ENCODE data around the gene ZFAND3.

Gene ZFAND3, protein sequence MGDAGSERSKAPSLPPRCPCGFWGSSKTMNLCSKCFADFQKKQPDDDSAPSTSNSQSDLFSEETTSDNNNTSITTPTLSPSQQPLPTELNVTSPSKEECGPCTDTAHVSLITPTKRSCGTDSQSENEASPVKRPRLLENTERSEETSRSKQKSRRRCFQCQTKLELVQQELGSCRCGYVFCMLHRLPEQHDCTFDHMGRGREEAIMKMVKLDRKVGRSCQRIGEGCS

DNA sequence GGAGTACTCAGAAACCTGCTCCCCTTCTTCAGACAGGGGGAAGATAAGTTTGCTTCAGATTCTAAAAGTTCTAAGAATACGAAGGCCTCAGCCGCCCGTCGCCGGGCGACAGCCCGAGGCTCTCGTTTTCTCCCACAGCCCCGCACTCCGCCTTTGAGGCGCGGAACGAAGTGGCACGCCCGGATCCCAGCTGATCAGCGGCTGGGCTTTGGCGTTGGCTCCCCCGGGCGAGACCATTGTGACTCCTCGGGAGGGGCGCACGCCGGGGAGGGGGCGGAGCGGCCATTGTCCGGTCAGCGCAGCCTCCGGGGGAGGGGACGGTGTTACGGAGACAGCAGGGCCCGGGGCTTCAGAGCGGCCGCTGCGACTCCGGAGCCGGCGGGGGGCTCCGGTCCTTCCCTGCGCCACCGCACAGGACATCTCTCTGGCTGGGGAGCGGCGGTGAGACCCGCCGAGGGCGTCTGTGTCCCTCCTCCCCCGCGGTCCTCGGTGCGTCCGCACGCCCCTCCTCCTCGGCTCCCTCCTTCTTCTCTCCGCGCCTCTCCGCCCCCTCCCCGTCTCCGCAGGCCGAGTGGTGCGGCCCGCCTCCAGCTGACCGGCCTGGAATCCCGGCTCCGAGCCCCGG is at the start of gene ZFAND3:
Gene ZFAND3, plus strand, starts transcription at position 551 of the 625 bp plus-strand sequence. CDS start 219 bp downstream, outside the sequence.
- FAIRE-seq (peak; percentile 20), DNase-seq (ENCODE audit: low spot score) (peak; percentile 97)

DNA sequence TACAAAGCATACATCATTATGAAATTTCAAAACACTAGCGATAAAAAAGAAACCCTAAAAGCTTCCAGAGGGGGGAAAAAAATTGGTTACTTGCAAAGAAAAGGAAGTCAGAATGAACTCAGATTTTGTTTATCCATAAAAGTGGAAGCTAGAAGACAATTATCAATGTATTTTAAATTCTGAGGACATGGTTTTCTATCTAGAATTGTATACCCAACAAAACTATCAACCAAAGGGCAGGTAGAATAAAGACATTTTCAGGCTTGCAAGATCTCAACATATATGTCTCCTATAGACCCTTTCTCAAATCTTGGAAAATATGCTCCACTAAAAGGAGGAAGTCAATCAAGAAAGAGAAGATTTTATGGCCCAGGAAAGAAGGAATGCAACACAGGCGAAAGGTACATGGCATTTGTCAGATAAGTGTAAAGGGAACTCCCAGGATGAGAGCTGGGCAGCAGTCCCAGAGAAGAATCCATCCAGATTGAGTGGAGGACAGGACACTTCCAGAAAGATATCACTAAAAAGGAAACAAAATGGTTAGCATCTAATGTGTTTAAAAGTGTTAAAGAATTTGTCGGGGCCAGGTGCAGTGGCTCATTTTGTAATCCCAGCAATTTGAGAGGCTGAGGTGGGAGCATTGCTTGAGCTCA is 45.4 kb upstream of the ZFAND3 start:
- FAIRE-seq (no peak), DNase-seq (ENCODE audit: low spot score) (no peak)

DNA sequence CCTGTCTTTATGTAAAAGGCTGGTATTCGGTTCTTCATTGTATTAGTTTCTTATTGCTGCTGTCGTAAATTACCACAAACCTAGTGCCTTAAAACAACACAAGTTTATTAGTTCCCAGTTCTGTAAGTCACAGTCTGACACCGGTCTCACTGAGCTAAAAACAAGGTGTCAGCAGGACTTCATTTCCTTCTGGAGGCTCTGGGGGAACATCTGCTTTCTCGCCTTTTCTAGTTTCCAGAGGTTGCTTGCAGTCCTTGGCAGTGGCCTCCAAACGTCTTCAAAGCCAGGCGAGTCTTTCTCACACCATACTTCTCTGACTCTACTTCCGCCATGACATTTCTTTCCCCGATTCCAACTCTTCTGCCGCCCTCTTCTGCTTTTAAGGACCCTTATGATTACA is 43.0 kb upstream of the ZFAND3 start:
- DNase-seq (ENCODE audit: low spot score) = no peak
- FAIRE-seq = no peak

DNA sequence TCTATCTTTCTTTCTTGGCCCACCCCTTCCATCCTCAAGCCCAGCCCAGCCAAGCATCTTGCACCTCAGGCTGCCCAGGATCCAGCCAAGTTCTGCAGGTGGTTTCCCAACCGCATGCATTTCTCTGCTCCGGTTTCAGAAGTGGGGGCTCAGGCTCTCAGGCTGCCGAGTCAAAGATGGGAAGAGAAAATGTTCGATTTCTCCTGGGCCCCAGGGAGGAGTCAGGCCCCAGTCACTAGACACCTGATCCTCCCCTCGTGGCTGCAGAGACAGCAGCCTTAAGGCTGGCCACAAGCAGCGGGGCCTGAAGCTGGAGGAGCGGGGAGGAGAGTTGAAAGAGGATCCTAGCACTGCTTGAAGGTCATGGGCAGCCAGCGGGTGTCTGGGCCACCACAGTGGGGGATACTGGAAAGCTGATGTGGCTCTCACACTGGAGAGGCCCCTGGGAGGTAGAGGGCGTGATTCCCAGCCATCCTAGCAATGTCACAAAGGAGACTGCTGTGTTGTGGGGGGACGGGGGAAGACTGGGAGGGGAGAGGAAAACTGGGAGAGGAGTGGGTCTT is 42.2 kb upstream of the ZFAND3 start:
- no peak for FAIRE-seq
- no peak for DNase-seq (ENCODE audit: low spot score)

DNA sequence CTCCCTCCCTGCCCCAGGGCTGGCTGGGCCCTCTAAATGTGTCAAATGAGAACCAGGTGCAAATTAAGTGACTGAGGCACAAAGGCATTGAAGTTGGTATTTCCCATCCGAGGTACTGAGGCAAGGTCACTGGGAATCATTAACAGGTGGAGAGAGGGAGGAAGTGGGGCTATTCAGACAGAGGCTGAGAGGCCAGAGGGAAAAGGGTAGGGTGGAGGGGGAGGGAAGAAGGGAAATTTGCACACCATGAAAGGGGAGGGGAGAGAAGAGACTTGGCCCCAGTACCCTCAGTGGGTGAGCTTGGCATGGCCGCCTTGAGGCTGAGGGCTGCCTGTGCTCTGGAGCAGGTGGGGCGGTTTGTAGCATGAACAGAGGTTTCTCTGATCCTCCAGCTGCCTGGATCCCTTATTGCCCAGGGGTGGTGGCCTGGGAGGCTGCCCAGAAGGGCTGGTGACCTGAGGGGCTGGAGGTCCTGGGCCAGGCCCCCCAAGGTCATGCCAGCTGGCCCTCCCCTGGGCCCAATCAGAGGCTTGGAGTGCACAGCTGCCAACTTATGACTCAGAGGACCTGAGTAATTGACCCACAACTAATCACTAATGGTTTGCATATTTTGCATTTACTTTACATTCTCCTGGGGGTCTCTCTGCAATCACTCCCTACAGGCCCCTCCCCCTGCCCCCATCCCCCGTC is 40.3 kb upstream of the ZFAND3 start:
- DNase-seq (ENCODE audit: low spot score) (no peak), FAIRE-seq (no peak)

DNA sequence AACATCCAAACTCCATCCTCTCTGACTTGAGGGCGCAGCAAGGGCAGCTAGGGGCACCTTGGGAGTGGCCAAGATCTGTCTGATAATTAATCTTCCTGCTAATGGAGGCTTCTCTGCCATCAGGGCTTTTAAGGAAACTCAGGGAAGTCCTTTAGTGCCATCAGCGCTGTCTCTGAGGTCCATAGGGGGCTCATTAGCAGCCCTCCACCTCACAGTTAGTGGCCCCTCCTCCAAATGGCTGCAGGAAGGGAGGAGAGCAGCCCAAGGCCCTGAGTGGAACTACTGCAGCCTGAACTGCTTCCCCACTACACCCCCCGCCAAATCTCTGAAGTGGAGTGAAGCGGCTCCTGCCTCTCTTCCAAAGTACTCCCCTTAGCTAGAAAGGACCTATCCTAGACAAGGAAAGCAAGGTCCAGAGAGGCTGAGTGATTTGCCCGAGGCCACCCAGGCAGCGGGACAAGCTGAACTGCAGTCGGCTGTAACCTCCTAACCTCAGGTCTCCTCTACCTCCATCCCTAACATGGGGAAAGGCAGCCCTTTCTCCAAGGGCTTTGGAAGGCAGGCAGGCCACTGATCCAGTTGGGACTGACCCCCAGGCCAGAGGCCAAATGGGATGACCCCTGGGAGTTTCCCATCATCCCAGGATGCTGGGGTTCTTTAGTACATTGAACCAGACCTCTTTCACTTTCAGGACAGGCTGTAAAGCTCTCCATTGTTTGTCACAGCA is 39.5 kb upstream of the ZFAND3 start:
- DNase-seq (ENCODE audit: low spot score) = no peak
- no peak for FAIRE-seq

DNA sequence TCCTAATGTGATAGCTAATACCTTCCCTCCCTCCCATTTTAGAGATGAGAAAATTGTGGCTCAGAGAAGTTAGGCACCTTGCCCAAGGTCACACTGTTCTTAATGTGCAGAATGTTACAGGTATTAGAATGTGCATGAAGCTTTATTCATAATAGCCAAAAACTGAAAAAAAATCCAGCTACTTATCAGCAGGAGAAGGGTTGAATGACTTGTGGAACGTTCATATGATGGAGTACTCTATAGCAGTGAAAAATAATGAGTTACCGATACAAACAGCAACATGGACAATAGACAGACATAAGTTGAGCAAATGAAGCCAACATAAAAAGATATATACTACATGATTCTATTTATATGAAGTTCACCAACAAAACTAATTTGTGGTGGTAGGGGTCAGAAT is 37.7 kb upstream of the ZFAND3 start:
- DNase-seq (ENCODE audit: low spot score) (no peak), FAIRE-seq (no peak)

DNA sequence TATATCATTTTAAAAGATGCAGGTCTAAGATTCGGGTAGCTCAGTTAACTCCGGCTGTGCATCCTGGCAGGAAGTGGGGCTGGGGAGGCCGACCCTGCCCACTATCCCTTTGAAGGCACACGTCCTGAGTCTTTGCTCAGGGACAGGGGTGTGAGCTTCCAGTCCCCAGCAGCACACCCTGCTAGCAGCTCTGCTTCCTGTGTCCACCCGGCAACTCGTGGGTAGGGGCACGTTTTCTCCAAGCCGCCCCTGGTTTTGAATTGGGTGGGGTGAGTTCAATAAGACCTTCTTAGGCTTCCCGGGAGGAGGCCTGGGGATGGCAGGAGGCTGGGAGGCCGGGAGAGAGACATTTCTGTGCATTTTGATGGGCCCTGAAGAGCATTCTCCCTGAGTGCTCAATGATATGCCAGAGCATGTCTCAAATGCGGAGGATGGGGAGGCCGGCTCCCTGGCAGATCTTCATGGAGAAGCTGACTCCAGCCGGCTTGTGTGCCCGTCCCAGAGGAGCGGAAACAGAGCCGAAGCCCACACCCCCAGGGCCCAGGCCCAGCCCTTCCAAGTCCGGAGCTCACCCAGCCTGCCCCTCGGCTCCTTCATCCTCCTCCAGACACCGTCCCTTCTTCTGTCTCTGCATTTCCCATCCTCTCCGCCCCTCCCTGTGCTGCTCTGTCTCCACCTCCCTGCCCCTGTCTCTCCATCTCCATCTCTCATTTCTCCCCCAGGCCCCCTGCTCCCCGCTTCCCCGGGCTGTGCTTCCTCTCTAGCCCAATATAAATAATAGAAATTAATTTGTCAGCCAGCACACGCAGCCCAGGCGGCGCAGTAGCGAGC is 36.3 kb upstream of the ZFAND3 start:
- no peak for FAIRE-seq

DNA sequence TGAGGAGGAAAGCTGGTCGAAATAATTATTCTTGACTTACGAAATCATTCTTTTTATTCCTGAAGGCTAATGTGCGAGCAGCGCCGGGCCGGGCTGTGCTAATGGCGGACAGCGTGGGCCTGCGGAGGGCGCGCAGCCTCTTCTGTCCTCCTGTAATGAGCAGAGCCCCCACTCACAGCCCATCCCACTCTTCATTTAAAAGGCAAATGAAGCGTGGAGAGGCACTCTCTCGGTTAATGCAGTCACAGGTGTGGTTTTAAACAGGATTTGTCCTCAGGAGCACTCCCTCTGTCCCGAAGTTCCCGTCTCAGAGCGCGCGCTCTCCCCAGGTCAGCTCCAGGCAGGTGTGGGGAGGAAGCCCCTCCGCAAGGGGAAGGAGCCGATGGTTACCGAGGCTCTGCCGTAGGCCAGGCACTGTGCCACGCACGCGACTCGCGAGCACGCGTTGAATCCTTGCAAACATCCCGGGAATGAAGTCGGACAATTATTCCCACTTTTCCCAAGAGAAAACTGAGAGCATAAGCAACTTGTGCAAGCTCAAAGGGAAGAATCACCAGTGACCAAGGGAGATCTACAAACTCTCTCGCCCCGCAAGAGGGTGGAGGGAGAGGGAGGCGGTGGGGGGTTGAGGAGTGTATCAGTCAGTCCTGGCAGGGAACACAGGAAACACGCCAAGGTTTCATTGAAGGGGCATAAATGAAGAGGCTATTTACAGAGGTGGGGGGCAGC is 35.5 kb upstream of the ZFAND3 start:
- DNase-seq (ENCODE audit: low spot score) (no peak), FAIRE-seq (no peak)

More for the DNA sequence above, 36.3 kb upstream of the ZFAND3 start:
- DNase-seq (ENCODE audit: low spot score) = no peak

DNA sequence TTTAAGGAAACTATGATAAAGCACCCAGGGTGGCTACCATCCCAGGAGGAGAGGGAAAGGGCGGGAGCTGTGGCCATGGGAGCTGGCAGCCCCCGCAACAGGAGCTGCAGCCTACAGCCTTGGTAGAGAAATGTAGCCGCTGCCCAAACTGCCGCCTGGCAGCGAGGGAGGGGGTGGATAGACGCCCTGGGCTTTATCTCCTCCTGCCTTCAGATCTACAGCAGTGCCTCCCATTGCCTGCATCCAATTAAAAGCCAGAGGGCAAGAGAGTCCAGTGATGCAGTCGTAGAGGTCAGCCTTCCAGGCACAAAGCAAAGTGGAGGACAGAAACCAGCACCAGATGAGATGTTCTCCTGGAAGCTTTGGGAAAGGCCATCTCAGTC is 35.0 kb upstream of the ZFAND3 start:
- DNase-seq (ENCODE audit: low spot score) = no peak
- FAIRE-seq = no peak

DNA sequence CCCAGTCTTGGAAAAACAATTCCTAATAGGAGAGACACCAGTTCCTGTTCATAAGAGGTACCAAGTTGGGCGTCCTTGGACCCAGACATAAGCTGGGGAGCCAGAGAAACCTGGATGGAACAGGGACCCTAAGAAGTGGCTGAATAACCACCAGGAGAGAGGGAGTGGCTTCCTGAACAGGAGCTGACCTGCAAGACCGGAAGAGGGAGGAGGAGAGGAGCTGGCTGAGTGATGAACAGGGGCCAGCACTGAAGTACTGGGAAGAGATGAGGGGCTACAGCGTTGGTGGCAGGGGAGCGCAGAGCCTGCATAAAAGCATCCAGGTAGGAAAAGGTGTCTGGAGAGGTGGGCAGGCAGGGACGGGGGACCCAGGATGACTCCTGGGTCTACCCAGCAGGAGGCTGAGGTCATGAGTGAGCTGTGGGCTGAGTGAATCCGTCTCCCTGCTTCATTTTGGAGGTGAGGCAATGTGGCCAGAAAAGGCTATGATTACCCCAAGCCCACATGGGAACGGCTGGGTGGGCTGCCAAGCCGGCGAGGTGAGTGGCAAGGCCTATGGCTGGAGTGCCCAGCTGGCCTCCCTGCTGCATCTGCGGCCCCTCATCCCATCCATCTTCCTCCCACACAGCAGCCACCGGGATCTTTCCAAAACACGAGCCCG is 34.4 kb upstream of the ZFAND3 start:
- FAIRE-seq = no peak
- DNase-seq (ENCODE audit: low spot score) = no peak

DNA sequence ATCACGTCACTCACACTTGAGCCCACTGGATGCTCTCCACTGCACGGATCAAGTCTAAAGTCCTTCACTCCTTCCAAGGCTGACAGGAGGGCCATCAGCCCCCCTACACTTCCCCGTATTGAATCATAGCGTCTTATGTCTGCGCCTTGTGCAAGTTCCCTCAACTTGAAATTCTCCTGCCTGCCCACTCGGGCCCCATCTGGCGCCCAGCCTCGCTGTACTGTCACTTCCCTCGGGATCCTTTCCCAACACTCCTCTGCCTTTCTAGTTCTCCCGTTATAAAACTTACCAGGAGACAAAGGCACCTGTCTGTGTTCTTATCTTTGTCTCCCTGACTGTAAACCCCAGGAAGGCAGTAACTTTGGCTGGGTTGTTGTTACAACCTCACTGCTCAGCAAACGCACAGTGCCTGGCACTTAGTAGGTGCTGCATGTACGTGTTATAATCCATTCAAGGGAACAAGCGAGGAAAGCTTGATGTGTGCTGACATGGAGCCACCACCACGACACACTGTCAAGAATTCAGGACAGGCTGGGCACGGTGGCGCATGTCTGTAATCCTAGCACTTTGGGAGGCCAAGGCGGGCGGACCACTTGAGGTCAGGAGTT is 33.8 kb upstream of the ZFAND3 start:
- DNase-seq (ENCODE audit: low spot score) = no peak
- FAIRE-seq = peak; percentile 48

DNA sequence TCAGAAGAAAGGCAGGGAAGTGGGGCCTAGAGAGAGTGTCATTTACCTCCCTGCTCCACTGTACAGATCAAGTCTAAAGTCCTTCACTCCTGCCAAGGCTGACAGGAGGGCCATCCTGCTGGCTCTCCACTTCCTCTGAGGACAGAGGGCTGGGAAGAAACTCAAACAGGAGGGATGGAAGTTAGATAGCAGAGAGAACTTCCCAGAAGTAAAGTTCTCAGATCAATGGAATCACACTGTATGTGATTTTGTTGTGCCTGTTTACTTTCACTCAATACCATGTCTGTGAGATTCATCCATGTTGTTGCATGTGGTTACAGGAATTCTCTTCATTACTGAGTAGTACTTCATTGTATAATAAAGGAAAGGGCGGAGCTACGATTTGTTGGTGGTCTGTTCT is 32.3 kb upstream of the ZFAND3 start:
- DNase-seq (ENCODE audit: low spot score) (no peak), FAIRE-seq (no peak)

DNA sequence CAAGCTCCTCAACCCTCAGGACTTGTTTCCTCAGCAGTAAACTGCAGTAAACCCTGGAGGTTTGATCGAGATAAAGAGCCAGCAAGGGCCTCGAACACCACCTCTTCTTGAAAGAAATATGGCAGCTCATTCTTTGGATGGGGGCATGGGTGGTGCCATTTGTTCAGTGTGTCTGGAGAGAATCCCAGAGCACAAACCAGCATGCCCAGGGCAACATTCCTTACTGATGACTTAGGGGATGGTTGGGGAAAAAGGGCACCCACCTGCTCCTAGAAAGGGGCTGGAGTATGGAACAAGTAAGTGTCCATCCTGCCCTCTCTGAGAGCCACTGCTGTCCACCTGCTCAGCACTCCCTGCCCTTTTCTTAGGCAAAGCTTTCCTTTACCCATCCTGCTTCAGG is 31.3 kb upstream of the ZFAND3 start:
- DNase-seq (ENCODE audit: low spot score) (peak; percentile 57), FAIRE-seq (no peak)

DNA sequence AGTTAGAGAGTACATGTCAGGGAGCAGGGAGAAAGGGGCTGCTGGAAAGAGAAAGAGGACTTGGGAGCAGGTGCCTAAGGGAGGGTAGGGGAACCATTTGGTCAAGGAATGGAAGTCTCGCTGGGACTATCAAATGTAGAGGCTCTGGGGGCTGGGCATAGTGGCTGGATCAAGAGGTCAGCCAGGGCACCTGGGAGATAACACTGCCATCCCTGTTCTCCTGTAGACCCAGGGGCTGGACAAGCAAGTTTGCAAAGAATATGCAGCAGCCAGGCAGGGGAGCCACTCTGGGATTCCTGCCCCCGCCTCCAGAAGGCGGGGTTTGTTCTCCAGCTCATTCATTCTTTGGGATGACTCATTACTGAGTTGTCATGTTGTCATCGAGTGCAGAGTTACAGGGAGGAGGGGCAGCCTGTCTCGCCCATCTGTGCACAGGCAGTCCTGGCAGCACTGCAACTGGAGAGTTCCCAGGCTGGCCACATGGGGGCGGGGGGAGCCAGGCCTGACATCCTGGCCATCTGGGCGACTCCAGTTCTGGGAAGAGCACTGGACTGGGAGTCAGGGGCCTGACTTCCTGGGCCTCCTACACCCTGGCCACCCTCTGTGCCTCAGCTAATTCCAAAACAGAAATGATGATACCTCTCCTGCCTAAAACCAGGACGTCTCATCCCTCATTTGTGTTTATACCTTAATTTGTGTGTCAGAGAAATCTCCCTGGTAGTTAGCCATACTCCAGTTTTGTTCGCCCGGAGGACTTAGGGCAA is 28.2 kb upstream of the ZFAND3 start:
- FAIRE-seq = peak; percentile 91
- DNase-seq (ENCODE audit: low spot score) = peak; percentile 98

DNA sequence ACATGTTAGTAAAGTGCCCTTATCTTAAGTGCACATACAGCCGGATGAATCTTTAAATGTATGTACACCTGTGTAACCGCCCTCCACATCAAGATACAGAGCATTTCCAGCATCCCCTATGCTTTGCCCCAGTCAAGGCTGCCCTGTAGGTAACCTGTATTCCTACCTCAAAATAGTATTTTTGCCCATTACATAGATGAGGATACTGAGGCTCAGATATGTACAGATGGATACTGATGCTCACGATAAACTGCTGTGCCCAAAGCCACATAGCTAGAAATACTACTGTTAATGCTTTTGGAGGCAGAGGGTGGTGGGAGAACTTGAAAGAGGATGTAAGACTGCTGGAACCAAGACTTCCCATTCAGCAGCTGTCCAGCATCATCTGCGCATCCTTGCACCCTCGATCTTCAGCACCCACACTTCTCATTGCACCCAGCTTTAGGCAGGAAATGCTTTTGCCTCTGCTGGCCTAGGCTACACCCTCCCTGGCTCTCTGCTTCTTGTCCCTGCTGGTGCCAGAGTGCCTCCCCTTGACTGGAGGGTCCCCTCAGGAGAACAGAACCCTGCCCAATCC is 27.0 kb upstream of the ZFAND3 start:
- FAIRE-seq = no peak
- DNase-seq (ENCODE audit: low spot score) = no peak

DNA sequence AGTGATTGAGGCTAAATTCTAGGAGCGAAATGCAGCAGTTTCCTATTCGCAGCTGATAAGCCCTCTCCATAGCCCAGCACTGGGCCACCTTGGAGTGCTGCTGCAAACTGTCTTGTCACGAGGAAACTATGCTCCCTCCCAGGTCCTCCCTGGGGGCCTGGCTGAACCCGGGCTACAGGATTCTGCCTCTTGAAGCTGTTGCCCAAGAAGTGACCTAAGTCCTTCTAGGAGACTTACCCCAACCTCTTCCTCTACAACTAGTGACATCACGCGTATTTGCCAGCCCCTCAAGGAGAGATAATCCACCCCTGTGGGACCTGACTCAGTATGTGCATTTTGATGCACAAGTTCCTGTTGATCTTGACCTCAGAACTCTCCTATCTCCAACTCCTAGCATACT is 26.5 kb upstream of the ZFAND3 start:
- no peak for FAIRE-seq
- DNase-seq (ENCODE audit: low spot score) = no peak

DNA sequence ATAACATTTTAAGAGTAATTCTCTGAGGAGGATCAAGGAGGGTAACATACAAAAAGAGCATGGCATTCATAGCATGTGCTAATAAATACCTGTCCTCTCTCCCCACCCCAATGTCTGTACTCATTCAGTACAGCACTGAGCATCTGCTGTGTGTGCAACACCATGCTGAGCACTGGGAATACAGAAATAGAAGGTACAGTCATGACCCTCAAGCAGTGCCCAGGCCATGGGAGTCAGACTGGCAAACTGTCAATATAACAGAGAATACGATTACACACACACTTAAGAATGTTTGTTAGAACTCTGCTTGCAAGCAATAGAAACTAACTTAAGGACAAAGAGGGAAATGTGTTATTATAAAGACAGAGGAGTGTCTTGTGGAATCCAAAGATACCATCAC is 24.7 kb upstream of the ZFAND3 start:
- FAIRE-seq (no peak), DNase-seq (ENCODE audit: low spot score) (no peak)

All from urothelium cell line (cell line).